ENCODE data around the gene ADH5. TPM values are rescaled to one million over a fixed set of nuclear protein-coding genes. Genes with fewer than 3 reads are reported as not detected.

Gene ADH5
- total and polyA plus RNA-seq, 9 of the 15 experiments (the other 6 are each of a cell fraction or from before 2014, with no cell fraction given) = 115 to 310 (median 200) TPM

- Histone ChIP-seq H3K4me1 (replicated peaks in 1 of 2; ENCODE audit: control insufficient read depth in 2 of 2, insufficient read depth in 2 of 2, low read length in 2 of 2) (no peaks in the 10 kb centered on the region), H3K9ac (ENCODE audit: insufficient read depth in 1 of 2, low read depth in 2 of 2, low read length in 2 of 2) (no peak overlapping the region), H3K4me3 (no peak overlapping the region), H2AFZ (ENCODE audit: low read depth, low read length) (no peak overlapping the region), H4K20me1 (replicated peaks; ENCODE audit: control insufficient read depth, insufficient read depth, low read length) (no peaks in the 10 kb centered on the region), H3K9me1 (ENCODE audit: control insufficient read depth, insufficient read depth, low read length) (no peaks in the 10 kb centered on the region), H3K27me3 (ENCODE audit: control insufficient read depth in 2 of 2, insufficient read depth in 2 of 2, low read length in 2 of 2) (no peaks in the 10 kb centered on the region), H3K79me2 (ENCODE audit: control insufficient read depth, insufficient read depth, low read length) (peaks cover 6% of the 10 kb centered on the region; the same call in 2 of the 3 replicates), H3K9me3 (replicated peaks; ENCODE audit: control insufficient read depth, insufficient read depth, low read depth, low read length) (no peaks in the 10 kb centered on the region), H3K36me3 (ENCODE audit: control insufficient read depth, insufficient read depth, low read length) (peaks cover 99% of the 10 kb centered on the region), H3K27ac (ENCODE audit: extremely low read depth, low read depth, low read length) (no peak overlapping the region), H3K4me2 (ENCODE audit: insufficient read depth, low read length) (no peak overlapping the region)
- TF ChIP-seq ZNF354B (CRISPR knock-in tag; IDR thresholded peaks at IDR 0.05) (no peak), PHB2 (IDR thresholded peaks at IDR 0.05; ENCODE audit: low read depth) (no peak), MTA2 (IDR thresholded peaks at IDR 0.05; ENCODE audit: low read depth) (no peak), NCOA4 (IDR thresholded peaks at IDR 0.05; ENCODE audit: partially characterized antibody) (no peak), ZNF274 (IDR thresholded peaks at IDR 0.05; ENCODE audit: borderline replicate concordance, low read depth, low read length) (no peak), NONO (IDR thresholded peaks at IDR 0.05; ENCODE audit: low read depth in 2 of 2, low read length in 1 of 2) (no peak), ZNF589 (CRISPR knock-in tag; IDR thresholded peaks at IDR 0.05; ENCODE audit: low read depth) (no peak), ZKSCAN3 (CRISPR knock-in tag; IDR thresholded peaks at IDR 0.05) (no peak), PRPF4 (IDR thresholded peaks at IDR 0.05; ENCODE audit: insufficient read depth, low read depth, low read length, poor library complexity, severe bottlenecking) (no peak)
- DNase-seq (ENCODE audit: extremely low read depth in 1 of 4, low spot score in 3 of 4) (no peak), ATAC-seq (no peak), FAIRE-seq (no peak)
- in situ Hi-C loops (cut with MboI) = no loop called here
- ChIA-PET POLR2A (interaction anchor here (2.4 to 3.2 kb wide), 2 partner anchors 9 to 10 kb away, joined by 9 to 15 read pairs; partner anchors contain the start of gene ADH5), CTCF (ENCODE audit: low intra/inter-chr PET ratio) (no interaction called here)
- WGBS (ENCODE audit: insufficient coverage, low coverage, missing lambda C conversion rate) = 92% methylated on average over 5 of the region's 5 CpGs
- BruUV-seq (replicated peaks) = no TSS peak
- intact Hi-C loops (cut with micrococcal nuclease) = no loop called here
Observed at GRCh38 chr4:99078336-99078735, 10.3 kb downstream of the ADH5 start.
